C4-2B (cell line): ENCODE measurements around the gene PARD3.

Experiments
- CTCF ChIP-seq: fragments of 450-650 bp; conservative IDR thresholded peaks from 2 replicates; pipeline ENCODE4 v1.5.1; 2017; ENCODE audit warnings: mild to moderate bottlenecking
- ZFX ChIP-seq: fragments of 450-650 bp; IDR thresholded peaks from 2 replicates; pipeline ENCODE4 v1.6.1; 2017

GRCh38 chr10:34524369-34525091 is 290.6 kb downstream of the PARD3 start:
- no peak for TF ChIP-seq CTCF
- no peak for TF ChIP-seq ZFX
